ENCODE measurements around the gene COLGALT1.
"Not testable (repeated sequence)": the region's sequence is repeated elsewhere in the genome, so short reads cannot be mapped to it uniquely, and the experiment has no call there.

- TF ChIP-seq, protein P1, sequence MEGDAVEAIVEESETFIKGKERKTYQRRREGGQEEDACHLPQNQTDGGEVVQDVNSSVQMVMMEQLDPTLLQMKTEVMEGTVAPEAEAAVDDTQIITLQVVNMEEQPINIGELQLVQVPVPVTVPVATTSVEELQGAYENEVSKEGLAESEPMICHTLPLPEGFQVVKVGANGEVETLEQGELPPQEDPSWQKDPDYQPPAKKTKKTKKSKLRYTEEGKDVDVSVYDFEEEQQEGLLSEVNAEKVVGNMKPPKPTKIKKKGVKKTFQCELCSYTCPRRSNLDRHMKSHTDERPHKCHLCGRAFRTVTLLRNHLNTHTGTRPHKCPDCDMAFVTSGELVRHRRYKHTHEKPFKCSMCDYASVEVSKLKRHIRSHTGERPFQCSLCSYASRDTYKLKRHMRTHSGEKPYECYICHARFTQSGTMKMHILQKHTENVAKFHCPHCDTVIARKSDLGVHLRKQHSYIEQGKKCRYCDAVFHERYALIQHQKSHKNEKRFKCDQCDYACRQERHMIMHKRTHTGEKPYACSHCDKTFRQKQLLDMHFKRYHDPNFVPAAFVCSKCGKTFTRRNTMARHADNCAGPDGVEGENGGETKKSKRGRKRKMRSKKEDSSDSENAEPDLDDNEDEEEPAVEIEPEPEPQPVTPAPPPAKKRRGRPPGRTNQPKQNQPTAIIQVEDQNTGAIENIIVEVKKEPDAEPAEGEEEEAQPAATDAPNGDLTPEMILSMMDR (IDR thresholded peaks at IDR 0.05; ENCODE audit: low read depth, low read length, poor library complexity, severe bottlenecking) = not testable (repeated sequence)
- not testable (repeated sequence) for TF ChIP-seq EZH2phosphoT487 (IDR thresholded peaks at IDR 0.05; ENCODE audit: borderline replicate concordance, low read length)
Observed at GRCh38 chr19:17552735-17553134, 2.7 kb upstream of the COLGALT1 start.
